MCF 10A (cell line): Measurements from ENCODE around the gene KCNC1. TPM values are rescaled to one million over a fixed set of nuclear protein-coding genes. Genes with fewer than 3 reads are reported as not detected.

Source experiments
- BruUV-seq: library from RNA; stranded (reverse); fragments of 400-500 nt; replicated peaks from 2 replicates; lab custom pipeline; 2021; lab: Mats Ljungman, UMichigan
- CTCF ChIA-PET: fragments of 300-600 bp; sonication (Branson Sonifier 250); formaldehyde crosslinking; extraction: SDS; loops from one replicate; lab custom pipeline; 2021; ENCODE audit warnings: antibody characterized with exemption, inconsistent platforms; lab: Yijun Ruan, JAX
- POLR2A ChIA-PET: fragments of 300-600, 350-650 bp; sonication (Branson Sonifier 250); formaldehyde crosslinking; extraction: SDS; loops from one replicate; lab custom pipeline; 2020; ENCODE audit warnings: antibody characterized with exemption, inconsistent platforms; lab: Yijun Ruan, JAX
- DNase-seq: peaks from one replicate; pipeline ENCODE4 v3.0.0-alpha.2; 2018; ENCODE audit not compliant: unreplicated experiment
- H3K27ac Mint-ChIP-seq: one replicate; pipeline ENCODE4 v1.8.0; 2022; ENCODE audit warnings: mild to moderate bottlenecking, low read depth, mixed read lengths; ENCODE audit not compliant: unreplicated experiment
- H3K27me3 Mint-ChIP-seq: one replicate; pipeline ENCODE4 v1.8.0; 2022; ENCODE audit warnings: mixed read lengths; ENCODE audit not compliant: insufficient read depth, unreplicated experiment
- H3K36me3 Mint-ChIP-seq: one replicate; pipeline ENCODE4 v1.8.0; 2022; ENCODE audit warnings: mild to moderate bottlenecking, moderate library complexity, mixed read lengths; ENCODE audit not compliant: insufficient read depth, unreplicated experiment
- H3K4me1 Mint-ChIP-seq: one replicate; pipeline ENCODE4 v1.8.0; 2022; ENCODE audit warnings: mixed read lengths; ENCODE audit not compliant: insufficient read depth, unreplicated experiment
- H3K4me3 Mint-ChIP-seq: one replicate; pipeline ENCODE4 v1.8.0; 2022; ENCODE audit warnings: mild to moderate bottlenecking, moderate library complexity, mixed read lengths; ENCODE audit not compliant: unreplicated experiment
- H3K9me3 Mint-ChIP-seq: one replicate; pipeline ENCODE4 v1.8.0; 2022; ENCODE audit warnings: mixed read lengths; ENCODE audit not compliant: unreplicated experiment
- intact Hi-C: fragments of 100-400 bp; cut with micrococcal nuclease; formaldehyde crosslinking; loops from 2 replicates; pipeline ENCODE4 v1.14.1; 2022
- total RNA-seq: library from RNA; stranded (reverse); gene quantifications from 2 replicates; pipeline ENCODE4 v1.2.3, GENCODE V29; 2022
- TF ChIP-seq, protein P1 (sequence below): fragments of 200-600 bp; IDR thresholded peaks from one replicate; pipeline ENCODE4 v1.8.0; 2022; ENCODE audit warnings: antibody characterized with exemption, mild to moderate bottlenecking; ENCODE audit not compliant: unreplicated experiment

KCNC1 gene
- total RNA-seq, 1 experiment from 2014 or later, result not detected

DNA sequence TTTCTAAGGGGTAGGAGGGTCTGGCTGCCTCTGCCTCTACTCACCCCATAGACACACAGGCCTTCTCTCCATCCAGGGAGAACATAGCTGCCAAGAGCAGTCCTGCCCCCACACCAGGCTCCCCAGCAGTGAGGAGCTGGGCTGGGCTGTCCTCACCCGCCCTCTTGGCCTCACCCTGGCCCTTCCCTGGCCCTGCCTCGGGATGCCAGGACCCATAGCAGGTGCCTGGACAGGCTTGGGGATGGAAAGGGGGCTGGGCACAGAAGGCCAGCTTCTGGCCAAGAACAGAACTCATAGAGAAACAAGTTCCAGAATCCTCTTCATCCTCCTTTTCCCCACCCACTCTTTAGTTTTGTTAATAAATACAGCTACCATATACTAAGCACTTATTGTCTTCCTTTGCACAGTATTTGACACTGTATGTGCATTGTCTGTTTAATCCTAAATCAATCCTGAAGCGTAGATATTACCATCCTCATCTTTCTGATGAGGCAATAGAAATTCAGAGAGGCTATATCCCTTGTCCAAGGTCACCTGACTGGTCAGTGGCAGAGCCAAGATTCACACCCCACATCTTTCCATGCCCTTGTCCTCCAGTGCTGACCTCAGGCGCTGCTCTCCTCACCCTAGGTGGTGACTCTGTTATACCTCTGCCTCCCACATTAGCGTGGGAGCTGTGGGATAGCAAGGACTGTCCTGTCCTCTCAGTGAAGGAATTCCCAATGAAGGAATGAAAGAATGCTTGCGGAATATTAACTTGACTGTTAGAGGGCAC is 37.2 kb upstream of the KCNC1 start:
- POLR2A ChIA-PET, result no interaction called here
- H3K4me3 Mint-ChIP-seq, result no peak overlapping the region
- CTCF ChIA-PET, result interaction anchor here (1.5 kb wide), 1 partner anchor 34 kb away, joined by 6 read pairs; no protein-coding TSS in a partner anchor
- no TSS peak for BruUV-seq
- no peaks in the 10 kb centered on the region for H3K36me3 Mint-ChIP-seq
- no peaks in the 10 kb centered on the region for H3K9me3 Mint-ChIP-seq
- H3K27me3 Mint-ChIP-seq, result peaks cover 44% of the 10 kb centered on the region
- no peaks in the 10 kb centered on the region for H3K4me1 Mint-ChIP-seq
- no peak for DNase-seq
- TF ChIP-seq, protein P1, sequence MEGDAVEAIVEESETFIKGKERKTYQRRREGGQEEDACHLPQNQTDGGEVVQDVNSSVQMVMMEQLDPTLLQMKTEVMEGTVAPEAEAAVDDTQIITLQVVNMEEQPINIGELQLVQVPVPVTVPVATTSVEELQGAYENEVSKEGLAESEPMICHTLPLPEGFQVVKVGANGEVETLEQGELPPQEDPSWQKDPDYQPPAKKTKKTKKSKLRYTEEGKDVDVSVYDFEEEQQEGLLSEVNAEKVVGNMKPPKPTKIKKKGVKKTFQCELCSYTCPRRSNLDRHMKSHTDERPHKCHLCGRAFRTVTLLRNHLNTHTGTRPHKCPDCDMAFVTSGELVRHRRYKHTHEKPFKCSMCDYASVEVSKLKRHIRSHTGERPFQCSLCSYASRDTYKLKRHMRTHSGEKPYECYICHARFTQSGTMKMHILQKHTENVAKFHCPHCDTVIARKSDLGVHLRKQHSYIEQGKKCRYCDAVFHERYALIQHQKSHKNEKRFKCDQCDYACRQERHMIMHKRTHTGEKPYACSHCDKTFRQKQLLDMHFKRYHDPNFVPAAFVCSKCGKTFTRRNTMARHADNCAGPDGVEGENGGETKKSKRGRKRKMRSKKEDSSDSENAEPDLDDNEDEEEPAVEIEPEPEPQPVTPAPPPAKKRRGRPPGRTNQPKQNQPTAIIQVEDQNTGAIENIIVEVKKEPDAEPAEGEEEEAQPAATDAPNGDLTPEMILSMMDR, result no peak
- intact Hi-C loops, result no loop called here
- no peak overlapping the region for H3K27ac Mint-ChIP-seq

DNA sequence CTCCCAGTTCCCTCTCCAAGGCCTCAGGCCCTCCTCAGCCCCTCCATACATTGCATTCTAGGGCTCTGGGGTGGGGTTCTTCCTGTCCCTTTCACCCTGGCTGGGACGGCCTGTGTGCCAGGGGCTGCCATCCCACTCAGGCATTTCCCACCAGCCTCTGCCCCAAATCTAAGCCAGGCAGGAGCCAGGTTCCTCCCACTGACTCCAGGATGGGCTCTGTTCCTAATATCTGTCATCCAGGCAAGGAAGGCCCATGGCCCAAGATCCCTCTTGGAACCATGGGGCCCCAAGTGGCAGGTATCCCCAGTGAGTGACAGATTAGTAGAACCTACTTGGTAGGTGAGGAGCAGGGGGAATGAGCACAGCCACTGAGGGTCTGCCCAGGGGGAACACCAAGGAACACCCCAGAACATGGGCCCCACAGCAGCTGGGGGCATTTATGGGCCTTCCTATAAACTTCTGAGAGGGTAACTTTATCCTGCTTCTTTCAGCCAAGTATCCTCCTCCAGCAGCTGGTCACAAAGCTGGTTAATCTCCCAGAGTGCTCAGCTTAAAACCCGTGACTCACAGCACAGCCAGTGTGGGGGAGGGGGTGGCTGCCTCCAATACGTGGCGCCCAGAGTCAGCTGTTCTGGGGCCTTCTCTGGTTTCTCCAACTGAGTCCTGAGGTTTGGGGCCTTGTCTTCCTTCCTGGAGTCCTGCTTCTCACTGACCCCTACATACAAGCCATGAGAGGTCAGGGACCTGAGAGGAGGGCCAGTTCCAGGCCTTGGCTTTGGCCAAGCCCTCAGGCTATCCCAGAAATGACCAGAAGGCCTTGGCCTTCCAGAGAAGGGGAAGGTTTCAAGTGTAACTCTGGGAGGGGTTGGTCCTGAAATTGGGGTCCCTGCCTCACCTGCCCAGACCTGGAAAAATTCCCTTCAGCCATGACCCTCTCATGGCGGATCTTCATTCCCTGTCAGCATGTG is 35.1 kb upstream of the KCNC1 start:
- BruUV-seq, result no TSS peak
- CTCF ChIA-PET, result interaction anchor here (0.6 to 1.1 kb wide), 6 partner anchors 32 to 416 kb away, joined by 3 read pairs; no protein-coding TSS in a partner anchor
- DNase-seq, result peak; percentile 4
- Mint-ChIP-seq H3K36me3 (no peaks in the 10 kb centered on the region), H3K4me3 (no peak overlapping the region), H3K9me3 (peaks cover 8% of the 10 kb centered on the region), H3K27me3 (peaks cover 23% of the 10 kb centered on the region), H3K4me1 (no peaks in the 10 kb centered on the region), H3K27ac (no peak overlapping the region)
- POLR2A ChIA-PET, result no interaction called here
- TF ChIP-seq, protein P1, result no peak
- intact Hi-C loops, result no loop called here

DNA sequence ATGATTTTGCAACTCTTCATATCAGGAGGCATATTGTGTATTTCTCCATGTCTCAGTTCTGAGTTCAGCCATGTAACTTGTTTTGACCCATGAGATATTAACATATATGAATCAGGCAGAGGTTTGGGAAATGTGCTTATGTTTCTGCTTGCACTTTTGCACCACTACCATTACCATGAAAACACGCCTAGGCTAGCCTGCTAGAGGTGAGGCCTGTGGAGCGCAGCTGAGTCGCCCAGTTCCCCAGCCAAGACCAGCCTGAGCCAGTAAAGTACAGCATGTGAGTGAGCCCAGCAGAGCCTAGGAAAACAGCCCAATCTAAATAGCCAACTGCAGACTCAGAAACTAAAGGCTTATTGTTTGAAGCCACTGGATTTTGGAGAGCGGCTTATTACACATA is 33.6 kb upstream of the KCNC1 start:
- intact Hi-C loops, result no loop called here
- TF ChIP-seq, protein P1, result no peak
- H3K4me1 Mint-ChIP-seq, result no peaks in the 10 kb centered on the region
- H3K36me3 Mint-ChIP-seq, result no peaks in the 10 kb centered on the region
- no peak overlapping the region for H3K4me3 Mint-ChIP-seq
- H3K9me3 Mint-ChIP-seq, result peaks cover 8% of the 10 kb centered on the region
- no peak overlapping the region for H3K27ac Mint-ChIP-seq
- peak; percentile 27 for DNase-seq
- POLR2A ChIA-PET, result no interaction called here
- CTCF ChIA-PET, result interaction anchor here (0.6 kb wide), 1 partner anchor 228 kb away, joined by 3 read pairs; no protein-coding TSS in a partner anchor
- peaks cover 20% of the 10 kb centered on the region for H3K27me3 Mint-ChIP-seq
- no TSS peak for BruUV-seq

DNA sequence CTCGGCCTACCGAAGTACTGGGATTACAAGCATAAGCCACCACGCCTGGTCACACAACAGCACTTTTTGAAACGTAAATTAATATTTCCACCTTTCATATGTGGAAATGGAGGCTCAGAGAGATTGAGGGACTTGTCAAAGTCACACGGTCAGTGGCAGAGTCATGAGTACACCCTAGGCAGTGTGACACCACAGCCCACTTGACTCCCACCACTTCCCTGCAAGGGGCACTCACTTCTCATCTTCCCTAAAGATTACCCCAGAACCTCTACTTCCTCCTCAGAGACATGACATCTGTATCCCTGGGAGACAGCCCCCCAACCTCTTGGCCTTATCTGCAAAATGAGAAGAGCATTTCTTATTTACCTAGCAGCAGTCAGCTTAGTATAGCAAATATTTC is 31.7 kb upstream of the KCNC1 start:
- H3K4me1 Mint-ChIP-seq, result no peaks in the 10 kb centered on the region
- H3K27ac Mint-ChIP-seq, result no peak overlapping the region
- DNase-seq, result no peak
- H3K9me3 Mint-ChIP-seq, result peaks cover 8% of the 10 kb centered on the region
- intact Hi-C loops, result no loop called here
- H3K36me3 Mint-ChIP-seq, result no peaks in the 10 kb centered on the region
- ChIA-PET CTCF (interaction anchor here (0.6 to 1.4 kb wide), 4 partner anchors 10 to 276 kb away, joined by 3 to 8 read pairs (median 3); no protein-coding TSS in a partner anchor), POLR2A (no interaction called here)
- TF ChIP-seq, protein P1, result no peak
- no peak overlapping the region for H3K4me3 Mint-ChIP-seq
- H3K27me3 Mint-ChIP-seq, result peaks cover 14% of the 10 kb centered on the region
- BruUV-seq, result no TSS peak
